Stimulated activated CD8-positive, alpha-beta memory T cell treated with anti-CD3 and anti-CD28 coated beads, Interleukin-15, amount 100 ng/mL, for 24 hours (primary cell): ENCODE data around the gene DSCAML1.

ENCODE experiments used
- DNase-seq: peaks from one replicate; pipeline ENCODE4 v3.0.0-alpha.2; 2020; ENCODE audit warnings: low read depth

Gene DSCAML1

GRCh38 chr11:117634756-117635603 is 162.0 kb downstream of the DSCAML1 start:
- DNase-seq: no peak

GRCh38 chr11:117633976-117634755 is 162.8 kb downstream of the DSCAML1 start:
- DNase-seq: no peak

- DNase-seq: no peak
Observed at GRCh38 chr11:117633186-117633754, 163.7 kb downstream of the DSCAML1 start.

- DNase-seq: no peak
Observed at GRCh38 chr11:117632306-117632705, 164.7 kb downstream of the DSCAML1 start.

- DNase-seq: no peak
Observed at GRCh38 chr11:117631336-117632140, 165.5 kb downstream of the DSCAML1 start.

- DNase-seq: no peak
Observed at GRCh38 chr11:117629891-117630538, 167.0 kb downstream of the DSCAML1 start.

GRCh38 chr11:117629146-117629545 is 167.9 kb downstream of the DSCAML1 start:
- no peak for DNase-seq

GRCh38 chr11:117627259-117627658 is 169.8 kb downstream of the DSCAML1 start:
- no peak for DNase-seq

- DNase-seq: no peak
Observed at GRCh38 chr11:117626576-117626975, 170.4 kb downstream of the DSCAML1 start.

GRCh38 chr11:117625237-117625636 is 171.8 kb downstream of the DSCAML1 start:
- DNase-seq: no peak

GRCh38 chr11:117623831-117624271 is 173.2 kb downstream of the DSCAML1 start:
- DNase-seq: no peak

- no peak for DNase-seq
Observed at GRCh38 chr11:117621226-117621625, 175.8 kb downstream of the DSCAML1 start.

- DNase-seq: no peak
Observed at GRCh38 chr11:117620659-117621058, 176.4 kb downstream of the DSCAML1 start.

GRCh38 chr11:117620086-117620485 is 176.9 kb downstream of the DSCAML1 start:
- DNase-seq: no peak

- no peak for DNase-seq
Observed at GRCh38 chr11:117619661-117620060, 177.4 kb downstream of the DSCAML1 start.

GRCh38 chr11:117618982-117619355 is 178.0 kb downstream of the DSCAML1 start:
- no peak for DNase-seq

- no peak for DNase-seq
Observed at GRCh38 chr11:117618302-117618981, 178.6 kb downstream of the DSCAML1 start.

GRCh38 chr11:117616979-117617378 is 180.0 kb downstream of the DSCAML1 start:
- DNase-seq: no peak

GRCh38 chr11:117614728-117615127 is 182.3 kb downstream of the DSCAML1 start:
- DNase-seq: no peak

- DNase-seq: no peak
Observed at GRCh38 chr11:117613521-117613920, 183.5 kb downstream of the DSCAML1 start.

GRCh38 chr11:117612177-117612576 is 184.8 kb downstream of the DSCAML1 start:
- DNase-seq: no peak
